NCI-H2107 (cell line): ENCODE results near the gene NUDT16.
"Not testable (repeated sequence)": the region's sequence is repeated elsewhere in the genome, so short reads cannot be mapped to it uniquely, and the experiment has no call there.

ENCODE experiments used
- DNase-seq: peaks from one replicate; lab custom pipeline; 2025; lab: John Stamatoyannopoulos, UW

NUDT16 gene

DNA sequence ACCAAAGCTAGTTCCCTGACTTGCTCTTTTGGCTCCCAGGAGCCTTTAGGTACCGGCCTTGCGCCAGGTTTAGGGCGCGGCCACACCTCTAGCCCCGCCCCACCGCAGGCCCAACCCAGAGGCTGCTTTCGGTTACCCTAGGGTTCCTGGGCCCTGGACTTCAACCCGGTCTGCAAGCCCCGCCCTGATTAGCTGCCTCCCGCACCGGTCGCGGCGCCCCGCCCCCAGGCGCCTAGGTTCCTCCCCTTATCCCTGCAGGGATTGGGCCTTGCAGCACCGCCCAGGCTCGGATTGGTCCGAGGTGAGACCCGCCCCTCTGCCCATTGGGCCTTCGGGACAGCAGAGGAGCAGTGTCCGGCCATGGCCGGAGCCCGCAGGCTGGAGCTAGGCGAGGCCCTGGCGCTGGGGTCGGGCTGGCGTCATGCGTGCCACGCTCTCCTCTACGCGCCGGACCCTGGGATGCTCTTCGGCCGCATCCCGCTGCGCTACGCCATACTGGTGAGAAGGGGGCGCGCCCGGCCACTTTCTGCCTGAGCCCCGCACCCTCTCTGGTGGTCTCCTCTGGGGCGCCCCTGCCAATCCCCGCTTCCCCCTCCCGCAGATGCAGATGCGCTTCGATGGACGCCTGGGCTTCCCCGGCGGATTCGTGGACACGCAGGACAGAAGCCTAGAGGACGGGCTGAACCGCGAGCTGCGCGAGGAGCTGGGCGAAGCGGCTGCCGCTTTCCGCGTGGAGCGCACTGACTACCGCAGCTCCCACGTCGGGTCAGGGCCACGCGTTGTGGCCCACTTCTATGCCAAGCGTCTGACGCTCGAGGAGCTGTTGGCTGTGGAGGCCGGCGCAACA, at the start of gene NUDT16:
Gene NUDT16, plus strand, starts transcription at position 330 of the 847 bp plus-strand sequence. Its CDS starts 31 bp downstream, at position 361.
- peak; percentile 97 for DNase-seq

DNA sequence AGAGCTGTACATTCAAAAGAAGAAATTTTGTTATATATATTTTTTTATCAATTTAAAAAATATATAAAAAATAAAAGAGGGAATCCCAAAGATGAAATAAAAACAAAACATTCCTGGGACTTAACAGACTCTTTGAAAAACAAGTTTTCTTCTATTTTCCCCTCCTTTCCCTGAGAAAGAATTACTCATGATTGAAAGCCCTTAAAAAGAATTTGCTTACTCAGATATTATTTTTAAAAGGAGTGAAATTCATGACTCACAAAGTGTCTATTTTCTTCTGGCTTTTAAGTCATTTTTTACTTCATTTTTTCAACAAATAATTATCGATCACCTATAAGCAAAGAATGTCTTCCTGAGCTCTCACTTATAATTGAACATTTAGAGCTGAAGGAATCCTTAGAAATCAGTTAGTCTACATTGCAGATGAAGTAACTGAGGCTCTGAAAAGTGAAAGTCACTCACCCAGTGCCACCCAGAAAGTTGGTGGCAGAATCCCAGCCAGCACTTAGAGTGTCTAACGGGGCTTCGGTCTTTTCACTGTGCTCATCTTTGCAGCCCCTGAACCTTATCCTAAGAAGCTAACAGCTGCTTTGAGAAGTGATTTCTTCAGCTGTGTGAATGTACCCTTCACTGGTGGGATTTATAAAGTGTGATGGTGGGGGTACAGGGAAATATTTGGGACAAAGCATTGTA, 42.5 kb upstream of the NUDT16 start:
- no peak for DNase-seq

DNA sequence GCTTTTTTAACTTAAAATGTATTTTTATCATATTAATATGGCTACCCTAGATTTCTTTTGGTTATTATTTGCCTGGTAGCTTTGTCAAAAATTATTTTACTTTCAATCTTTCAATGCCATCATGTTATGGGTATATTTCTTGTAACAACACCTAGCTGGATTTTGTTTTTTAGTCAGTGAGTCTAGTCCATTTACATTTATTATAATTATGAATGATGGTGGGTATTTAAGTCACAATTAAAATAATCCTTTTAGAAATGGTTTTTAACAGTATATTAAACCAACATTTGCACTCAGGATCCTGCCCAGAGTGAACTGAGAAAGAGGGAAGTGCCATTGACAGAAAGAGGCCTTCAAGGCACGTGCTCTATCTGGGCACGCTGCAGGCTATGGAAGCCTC, 39.8 kb upstream of the NUDT16 start:
- no peak for DNase-seq

DNA sequence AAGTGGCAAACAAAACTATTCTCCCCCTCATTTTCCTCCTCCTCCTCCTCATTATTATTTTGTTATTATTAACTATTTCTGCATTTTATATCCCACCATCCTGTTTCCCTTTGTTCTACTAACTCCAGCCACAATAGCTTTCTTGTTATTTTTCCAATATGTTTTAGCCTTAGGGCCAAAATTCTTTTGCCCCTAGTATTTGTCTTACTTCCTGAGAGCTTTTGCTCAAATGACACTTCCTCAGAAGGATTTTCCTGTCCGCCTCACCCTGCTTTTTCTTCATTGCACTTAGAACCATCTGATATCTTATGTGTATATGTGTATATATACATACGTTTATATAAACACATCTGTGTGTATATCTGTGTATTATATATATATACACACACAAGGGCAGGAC, 32.7 kb upstream of the NUDT16 start:
- no peak for DNase-seq

DNA sequence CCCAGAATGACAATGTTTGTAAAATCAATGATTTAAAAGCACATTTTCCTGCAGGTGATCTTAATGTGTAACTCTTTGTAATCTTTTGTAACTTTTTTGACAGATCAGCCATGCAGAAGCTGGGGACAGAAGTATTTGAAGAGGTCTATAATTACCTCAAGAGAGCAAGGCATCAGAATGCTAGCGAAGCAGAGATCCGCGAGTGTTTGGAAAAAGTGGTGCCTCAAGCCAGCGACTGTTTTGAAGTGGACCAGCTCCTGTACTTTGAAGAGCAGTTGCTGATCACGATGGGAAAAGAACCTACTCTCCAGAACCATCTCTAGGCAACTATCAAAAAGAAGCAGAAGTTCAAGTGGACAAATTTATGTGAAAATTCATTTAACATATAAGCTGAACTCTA, 32.1 kb upstream of the NUDT16 start:
- no peak for DNase-seq

DNA sequence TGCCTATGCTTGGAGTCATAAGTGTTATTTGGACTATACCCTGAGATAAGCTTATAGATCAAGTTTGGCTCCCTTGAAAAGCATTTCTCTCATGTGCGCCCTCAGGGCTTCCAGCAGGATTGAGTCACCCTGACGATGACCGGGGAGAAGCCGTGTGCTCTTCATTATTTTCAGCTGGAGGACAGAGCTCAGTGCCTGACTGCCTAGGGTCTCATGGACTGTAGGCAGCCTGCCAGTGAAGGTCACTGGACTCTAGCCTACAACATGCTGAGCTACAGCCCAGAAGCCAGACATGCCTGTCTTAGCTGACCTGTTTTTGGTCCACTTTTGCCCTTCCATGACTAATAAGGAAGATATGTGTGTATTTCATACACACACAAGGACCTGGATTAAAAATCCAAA, 31.6 kb upstream of the NUDT16 start:
- DNase-seq, result no peak

DNA sequence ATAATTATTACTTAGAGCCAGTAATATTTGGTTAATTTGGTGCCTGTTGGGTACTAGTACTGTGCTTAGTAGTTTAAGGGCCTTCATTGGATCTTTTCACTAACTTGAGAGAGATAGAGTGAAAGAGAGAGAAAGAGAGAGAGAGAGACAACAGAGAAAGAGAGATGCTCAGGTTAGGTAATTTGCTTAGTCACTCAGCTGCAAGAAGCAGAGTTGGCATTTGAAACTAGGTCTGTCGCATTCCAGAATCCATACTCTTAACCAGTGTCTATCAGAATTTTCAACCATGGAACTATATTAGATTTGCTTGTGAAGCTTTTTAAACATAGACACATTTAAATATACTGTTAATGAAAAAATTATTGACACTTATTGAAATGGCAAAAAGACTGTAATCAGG, 31.1 kb upstream of the NUDT16 start:
- DNase-seq, result no peak

DNA sequence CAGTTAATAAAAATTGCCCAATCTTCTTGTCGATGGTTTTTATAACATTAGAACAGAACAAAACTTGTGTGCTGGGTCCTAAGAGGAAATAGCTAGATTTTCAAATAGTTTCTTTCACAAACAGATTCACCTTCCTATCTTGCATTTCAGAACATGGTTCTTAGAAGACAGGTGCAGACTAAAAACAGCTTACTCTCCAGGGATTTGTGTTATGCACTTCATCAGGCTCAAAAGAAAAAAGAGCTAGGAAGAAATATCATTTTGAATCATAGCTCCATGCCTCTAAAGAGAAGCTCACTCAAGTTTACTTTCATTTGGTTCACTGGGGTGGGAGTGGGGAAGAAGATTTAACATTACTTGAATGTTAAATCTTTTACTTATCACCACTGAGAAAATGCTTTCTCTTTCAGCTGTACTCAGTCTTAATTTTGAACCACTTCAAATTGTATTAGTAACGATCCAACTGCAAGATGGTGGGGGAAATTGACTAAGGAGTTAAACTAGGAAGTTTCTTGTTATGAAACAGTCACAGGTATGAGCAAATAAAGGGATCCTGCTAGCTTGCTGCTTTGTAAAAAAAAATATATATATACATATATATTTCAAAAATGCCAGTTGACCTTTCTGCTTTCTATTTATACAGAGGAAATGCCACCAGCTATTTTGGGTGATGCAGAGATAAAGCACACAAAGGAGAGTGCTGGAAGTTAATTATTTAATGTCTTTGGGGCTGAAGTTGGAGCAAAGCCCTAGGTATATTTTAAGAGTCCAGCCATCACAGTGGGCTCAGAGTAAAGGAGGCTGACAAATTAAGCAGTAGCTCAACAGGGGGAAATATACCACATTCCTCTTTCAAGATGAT, 28.3 kb upstream of the NUDT16 start:
- DNase-seq, result no peak

DNA sequence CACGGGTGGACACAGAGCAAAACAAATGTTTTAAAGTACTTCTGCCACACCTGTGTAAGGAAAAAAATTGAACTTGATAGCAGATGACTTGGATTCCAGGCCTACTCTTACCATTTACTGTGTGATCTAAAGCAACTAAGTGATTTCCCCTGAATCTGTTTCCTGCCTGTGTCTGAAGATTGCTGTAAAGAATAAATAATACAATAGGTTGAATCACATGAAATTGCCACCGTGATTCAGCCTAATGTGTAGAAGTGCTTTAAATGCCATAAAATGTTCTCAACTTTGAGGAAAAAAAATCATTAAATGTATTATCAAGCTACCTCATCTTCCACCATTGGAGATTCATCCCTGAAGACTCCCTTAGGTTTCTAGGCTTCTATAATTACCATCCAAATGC, 27.6 kb upstream of the NUDT16 start:
- no peak for DNase-seq

DNA sequence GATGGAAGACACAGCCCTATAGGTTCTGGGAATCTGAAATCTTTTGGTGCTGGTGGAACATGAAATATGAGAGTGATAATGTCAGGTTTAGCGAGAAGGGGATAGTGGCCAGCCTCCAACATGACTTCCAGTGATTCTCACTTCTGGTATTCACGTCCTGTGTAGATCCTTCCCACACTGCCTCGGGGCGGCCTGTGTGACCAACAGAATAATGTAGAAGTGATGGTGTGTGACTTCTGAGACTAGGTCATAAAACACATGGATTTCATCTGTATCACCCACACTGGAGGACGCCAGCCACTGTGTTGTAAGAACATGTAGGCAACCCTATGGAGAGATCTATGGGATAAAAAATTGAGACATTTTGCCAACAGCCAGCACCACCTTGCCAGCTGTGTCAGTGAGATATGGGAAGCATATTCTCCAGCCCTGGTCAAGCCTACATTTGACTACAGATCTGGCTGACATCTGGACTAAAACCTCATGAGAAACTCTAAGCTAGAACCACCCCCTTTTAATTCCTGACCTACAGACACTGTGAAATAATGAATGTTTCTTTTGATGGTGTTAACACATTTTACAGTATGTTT, 25.5 kb upstream of the NUDT16 start:
- no peak for DNase-seq

DNA sequence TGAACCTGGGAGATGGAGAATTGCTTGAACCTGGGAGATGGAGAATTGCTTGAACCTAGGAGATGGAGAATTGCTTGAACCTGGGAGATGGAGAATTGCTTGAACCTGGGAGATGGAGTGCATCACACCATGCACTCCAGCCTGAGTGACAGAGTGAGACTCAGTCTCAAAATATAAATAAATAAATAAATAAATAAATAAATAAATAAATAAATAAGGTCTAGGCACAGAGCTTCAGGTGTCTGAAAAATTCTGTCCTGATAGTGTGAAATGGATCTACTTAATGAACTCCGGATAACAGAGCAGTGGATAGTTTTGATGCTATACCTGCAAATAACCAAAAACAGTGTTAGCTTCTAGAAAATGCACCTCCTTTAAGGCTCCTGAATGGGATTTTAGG, 24.3 kb upstream of the NUDT16 start:
- no peak for DNase-seq

DNA sequence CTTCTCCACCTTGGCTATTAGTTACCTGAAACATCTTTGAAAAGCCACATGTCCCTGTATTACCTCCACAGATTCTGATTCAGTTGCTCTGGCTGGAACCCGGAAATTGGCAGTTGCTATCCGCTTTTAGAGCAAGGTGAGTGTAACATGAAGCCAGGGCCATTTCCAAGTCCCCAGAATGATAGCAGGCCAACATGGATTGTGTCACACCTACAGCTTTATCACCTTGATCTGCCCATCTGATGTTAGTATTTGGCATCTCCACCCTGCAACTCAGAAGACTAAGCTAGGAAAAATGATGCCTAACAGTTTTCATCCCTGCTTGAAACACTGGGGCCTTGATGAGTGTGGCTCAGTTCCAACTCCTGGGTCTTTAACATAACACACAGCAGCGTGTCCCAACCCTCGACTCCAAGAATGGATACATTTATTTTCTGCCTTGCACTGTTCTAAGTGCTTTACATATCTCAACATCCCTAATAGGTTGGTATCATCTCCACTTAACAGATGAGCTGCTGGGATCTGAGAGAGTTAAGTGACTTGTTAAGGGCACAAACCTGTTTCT, 21.3 kb upstream of the NUDT16 start:
- no peak for DNase-seq

DNA sequence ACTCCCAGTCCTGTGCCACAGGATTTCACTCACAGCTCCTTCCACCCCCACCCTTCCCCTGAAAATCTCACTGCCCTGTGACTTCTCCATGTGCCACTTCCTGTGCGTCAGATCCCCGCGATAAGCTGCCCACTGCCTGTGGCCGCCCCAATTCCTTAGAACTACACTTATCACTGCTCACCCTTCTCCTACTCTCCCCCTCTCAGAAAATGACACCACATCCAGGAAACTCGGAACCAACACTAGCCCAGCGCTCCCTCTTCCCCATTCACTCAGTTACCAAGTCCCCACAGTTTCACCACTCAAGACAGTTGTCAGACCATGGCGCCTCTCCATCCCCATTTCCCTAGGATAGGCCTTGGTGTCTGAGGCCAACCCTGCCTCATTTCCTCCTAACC, 20.5 kb upstream of the NUDT16 start:
- not testable (repeated sequence) for DNase-seq

DNA sequence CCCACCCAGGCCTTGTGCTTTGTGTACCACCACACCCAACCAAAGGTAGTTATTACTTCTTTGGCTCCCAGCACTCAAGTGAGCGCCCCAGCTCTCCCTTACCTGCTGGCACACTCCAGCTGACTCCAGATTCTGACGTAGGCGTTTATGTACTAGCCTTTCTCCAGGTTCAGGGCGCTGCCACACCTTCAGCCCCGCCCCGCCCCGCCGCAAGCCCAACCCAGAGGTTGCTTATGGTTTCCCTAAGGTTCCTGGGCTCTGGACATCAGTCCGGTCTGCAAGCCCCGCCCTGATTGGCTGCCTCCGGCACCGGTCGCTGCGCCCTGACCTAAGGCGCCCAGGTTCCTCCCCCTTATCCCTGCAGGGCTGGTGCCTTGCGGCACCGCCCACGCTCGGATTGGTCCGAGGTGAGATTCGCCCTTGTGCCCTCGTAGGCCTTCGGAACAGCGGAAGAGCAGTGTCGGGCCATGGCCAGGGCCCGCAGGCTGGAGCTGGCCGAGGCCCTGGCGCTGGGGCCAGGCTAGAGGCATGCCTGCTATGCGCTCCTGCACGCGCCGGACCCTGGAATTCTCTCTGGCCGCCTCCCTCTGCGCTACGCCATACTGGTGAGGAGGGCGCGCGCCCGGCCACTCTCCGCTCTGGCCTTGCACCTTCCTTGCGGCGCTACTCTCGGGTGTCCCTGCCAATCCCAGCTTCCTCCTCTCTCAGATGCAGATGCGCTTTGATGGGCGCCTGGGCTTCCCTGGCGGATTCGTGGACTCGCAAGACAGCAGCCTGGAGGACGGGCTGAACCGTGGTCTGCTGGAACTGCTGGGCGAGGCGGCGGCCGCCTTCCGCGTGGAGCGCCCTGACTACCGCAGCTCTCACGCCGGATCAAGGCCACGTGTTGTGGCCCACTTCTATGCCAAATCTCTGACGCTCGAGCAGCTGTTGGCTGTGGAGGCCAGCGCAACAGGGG, 19.8 kb upstream of the NUDT16 start:
- no peak for DNase-seq

DNA sequence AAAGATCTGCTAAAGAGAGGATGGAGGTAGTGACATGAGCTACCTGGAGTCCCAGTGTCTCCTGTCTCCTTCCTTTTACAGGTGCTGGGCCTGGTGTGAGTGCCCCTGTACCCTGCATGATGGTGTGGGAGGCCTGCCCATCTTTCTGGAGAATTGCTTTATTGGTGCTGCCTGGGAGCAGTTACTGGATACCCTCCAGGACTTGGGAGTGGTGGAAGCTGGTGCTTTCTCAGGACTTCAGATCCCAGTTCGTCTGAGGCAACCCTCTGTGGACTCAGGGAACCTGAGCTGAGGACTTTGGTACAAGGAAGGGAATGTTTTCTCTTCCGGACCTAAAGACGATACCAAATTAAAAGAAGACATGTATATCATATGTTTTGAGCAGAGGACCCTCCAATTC, 18.3 kb upstream of the NUDT16 start:
- DNase-seq, result no peak

DNA sequence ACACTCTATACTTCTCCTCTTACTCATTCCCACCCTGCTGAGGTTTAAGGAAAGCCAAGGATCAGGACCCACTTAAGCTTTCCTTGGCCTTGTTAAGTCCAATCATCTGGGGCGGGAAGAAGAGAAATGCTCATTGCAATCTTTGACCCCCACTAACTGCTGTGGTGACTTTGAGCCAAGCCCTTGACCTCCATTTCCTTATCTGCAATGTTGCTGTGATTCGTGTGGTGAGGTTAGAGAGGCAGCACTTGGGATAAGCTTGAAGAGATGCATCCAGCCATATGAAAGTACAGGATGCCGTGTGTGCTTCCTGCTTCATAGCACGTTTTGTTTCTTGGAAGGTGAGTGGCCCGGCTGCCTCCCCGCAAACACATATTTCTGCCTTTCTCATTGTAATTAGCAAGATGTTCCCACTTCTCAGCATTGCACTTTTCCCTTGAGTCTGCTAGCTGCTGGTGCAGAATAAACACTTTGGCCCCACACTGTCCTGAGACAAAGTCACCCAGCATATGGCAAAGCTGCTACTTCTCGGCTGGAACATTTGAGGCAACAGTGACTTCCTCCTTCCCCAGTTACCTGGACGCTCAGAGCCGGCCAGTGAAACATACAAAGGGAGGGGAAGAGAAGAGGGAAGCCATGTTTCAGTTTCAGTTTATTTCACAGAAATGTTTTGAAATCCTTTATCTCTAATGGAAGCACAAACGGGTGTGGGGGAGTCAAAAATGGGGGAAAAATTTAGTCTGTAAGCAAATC, 10.5 kb upstream of the NUDT16 start:
- DNase-seq, result no peak

DNA sequence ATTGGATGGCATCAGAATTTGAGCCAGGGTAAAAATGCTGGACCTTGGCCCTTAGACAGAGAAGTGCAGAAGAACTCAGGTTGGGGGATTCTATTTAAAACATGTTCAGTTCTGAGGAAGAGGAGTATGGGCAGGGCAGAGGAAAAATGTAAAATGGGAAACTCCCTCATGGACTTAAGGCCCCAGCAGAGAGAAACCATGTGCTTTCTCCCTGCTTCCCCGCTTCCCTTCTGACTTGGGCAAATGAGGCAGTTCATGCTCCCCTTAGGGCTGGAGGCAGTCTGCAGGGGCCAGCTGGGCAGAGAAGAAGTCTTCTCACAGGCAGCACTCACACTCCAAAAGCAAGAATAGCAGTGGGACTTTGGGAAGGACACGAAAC, 9.9 kb upstream of the NUDT16 start:
- DNase-seq, result no peak

DNA sequence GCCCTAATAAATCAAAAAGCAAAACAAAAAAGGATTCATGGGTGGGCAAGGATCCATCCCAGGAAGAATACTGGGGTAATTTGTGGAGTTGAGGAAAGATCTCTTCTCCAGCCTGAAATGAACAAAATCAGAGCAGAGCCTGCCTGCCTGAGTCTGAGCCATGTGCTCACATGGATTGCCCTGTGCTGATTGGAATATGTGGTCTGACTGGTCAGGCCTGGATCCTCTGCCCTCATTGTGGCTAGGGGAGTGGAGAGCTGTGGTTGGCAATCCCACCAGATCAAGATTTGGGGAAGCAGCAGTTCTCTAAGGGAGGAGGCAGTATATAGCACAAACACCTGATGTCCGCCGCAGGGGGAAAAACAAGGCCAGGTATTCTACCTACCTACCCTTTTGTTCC, 6.8 kb upstream of the NUDT16 start:
- no peak for DNase-seq

DNA sequence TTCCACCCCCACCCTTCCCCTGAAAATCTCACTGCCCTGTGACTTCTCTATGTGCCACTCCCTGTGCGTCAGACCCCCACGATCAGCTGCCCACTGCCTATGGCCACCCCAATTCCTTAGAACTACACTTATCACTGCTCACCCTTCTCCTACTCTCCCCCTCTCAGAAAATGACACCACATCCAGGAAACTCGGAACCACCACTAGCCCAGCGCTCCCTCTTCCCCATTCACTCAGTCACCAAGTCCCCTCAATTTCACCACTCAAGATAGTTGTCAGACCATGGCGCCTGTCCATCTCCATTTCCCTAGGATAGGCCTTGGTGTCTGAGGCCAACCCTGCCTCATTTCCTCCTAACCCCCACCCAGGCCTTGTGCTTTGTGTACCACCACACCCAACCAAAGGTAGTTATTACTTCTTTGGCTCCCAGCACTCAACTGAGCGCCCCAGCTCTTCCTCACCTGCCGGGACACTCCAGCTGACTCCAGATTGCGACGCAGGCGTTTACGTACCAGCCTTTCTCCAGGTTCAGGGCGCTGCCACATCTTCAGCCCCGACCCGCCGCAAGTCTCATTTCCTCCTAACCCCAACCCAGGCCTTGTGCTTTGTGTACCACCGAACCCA, 641 bp upstream of the NUDT16 start:
- not testable (repeated sequence) for DNase-seq
